Hippocampal formation (tissue), 2 donors: ENCODE results near the gene ATRN.

Experiments
- DNase-seq, 2 donors: peaks; one replicate each; lab custom pipeline; 2025; lab: John Stamatoyannopoulos, UW

ATRN gene

DNA sequence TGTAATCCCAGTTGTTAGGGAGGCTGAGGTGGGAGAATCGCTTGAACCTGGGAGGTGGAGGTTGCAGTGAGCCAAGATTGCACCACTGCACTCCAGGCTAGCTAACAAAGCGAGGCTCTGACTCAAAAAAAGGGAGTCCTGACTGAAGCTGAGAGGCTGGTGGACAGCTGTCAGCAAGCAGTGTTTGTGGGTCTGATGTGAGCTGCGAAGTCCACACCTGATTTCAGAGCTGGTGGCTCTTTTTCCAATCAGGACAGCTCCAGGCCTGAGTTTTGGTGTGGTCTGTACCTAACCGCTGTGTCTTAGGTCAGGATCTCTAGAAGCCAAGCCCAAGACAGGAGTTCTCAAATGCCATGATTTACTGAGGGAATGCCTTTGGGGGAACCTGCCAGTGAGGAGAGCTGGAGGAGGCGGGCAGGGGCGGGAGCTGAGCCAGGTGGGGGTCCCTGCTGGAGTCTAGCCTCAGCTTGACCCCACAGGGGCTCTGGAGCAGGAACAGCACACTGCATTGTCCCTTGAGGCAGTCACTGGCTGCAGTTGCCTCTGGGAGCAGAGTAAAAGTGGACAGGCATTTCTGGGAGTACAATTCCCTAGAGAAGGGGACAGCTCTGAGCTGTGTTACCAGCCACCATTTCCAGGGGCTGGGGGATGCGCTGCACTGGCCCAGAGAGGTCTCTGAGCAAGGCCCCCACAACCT lies 187.3 kb downstream of the ATRN start:
- no peak for DNase-seq

GRCh38 chr20:3658716-3659491 lies 188.1 kb downstream of the ATRN start:
- DNase-seq, result no peak

DNA sequence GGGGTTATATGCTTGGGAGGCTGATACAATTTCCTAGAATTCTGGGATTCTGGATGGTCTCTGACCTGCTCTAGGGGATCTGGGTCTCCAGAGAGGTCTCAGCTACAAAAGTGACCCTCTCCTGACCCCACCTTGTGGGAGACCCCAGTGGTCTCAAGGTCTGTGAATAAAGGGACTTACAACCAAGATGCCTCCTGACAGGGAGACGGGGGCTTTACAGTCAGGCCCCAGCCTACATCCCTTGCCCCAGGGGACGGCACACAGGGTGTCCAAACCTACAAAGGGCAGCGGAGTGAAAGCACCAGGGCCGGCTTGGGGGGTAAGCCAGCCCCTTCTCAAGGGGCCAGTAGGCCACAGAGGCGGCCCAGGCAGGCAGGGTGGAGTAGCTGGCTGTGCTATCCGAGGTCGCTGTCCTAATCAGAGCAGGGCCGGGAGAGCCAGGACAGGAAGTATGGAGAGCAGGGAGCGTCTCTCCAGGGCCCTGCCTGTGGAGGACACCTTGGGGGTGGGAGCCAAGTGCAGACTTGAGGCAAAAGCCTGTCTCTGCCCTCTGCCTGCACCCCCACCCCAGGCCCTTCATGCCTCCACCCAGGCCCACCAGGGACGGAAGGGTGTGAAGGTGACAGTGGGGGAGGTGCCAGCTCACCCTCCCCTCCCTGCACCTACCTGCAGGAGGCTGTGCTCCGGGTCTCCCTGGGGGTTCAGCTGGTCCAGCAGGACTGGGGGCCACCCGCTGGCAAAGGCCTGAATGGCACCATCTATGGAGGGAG lies 188.9 kb downstream of the ATRN start:
- DNase-seq, result no peak

- DNase-seq, result no peak
These were observed 189.6 kb downstream of the ATRN start for GRCh38 chr20:3660262-3661059.

DNA sequence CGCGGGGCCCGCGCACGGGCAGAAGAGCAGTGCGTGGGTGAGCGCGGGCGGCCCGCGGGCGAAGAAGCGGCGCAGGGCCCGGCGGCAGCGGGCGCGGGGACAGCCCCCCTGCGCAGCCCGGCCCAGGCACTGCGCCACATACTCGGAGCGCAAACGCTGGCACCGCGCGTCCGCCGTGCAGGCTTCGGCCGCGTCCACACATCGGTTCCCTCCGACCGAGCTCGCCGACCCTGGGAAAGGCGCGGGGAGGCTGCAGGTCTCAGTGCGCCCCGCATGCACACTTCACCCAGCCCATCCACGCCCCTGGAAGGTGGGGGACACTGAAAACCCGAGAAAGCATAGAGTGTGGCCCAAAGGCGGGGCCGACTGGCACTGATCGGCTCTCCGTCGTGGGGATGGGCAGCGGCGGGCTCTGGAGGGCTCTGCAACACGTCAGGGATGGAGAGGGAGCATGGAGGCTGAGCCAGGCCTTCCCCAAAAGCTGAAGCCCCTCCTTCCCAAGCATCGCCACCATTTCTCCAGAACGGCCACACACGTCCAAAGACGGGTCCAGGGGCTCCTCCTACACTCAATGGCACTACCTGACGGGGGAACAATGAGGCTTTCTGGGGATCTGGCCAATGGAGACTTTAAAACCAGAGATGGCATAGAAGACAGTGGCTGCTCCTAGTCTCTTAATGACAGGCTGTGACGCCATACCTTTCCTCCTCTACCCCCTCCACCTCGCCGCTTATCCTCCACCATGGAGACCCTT lies 190.4 kb downstream of the ATRN start:
- no peak for DNase-seq

DNA sequence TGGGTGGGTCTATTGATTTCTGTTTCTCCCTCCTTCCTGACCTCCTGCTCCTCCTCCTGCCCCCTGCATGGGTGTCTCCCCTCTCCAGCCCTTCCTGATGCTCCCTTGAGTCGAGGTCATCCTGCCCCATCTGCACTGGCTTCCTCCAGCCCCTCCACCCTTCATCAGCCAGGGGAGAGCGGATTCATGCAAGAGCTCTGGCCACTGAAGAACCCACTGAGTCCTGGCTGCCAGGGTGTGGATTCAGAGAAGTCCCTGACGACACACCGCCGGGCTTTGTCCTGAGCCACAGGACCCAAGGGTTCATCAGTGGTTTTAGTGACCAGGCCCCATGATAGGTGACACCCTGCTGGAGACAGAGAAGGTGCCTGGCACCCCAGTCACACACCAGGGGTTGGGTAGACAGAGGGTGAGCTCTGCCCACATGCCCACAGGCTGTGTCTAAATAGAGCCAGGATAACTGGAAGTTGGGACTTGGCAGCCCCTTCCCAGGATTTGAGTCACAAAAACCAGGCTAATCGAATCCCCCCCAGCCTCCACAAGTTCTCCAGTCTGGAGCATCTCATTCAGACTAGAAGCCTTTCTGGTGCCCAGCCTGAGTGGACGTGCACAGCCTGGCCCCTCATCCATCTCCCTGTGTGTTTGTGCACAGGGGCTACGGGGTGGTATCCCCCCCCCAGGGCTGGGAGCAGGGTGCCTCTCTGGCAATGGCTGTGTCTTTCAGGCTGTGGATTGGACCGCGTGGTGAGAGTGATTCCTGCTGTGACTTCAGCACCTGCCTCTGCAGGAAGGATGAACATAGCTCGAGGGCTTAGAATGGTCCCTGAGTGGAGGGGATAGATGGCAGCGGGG lies 191.2 kb downstream of the ATRN start:
- DNase-seq, result no peak

DNA sequence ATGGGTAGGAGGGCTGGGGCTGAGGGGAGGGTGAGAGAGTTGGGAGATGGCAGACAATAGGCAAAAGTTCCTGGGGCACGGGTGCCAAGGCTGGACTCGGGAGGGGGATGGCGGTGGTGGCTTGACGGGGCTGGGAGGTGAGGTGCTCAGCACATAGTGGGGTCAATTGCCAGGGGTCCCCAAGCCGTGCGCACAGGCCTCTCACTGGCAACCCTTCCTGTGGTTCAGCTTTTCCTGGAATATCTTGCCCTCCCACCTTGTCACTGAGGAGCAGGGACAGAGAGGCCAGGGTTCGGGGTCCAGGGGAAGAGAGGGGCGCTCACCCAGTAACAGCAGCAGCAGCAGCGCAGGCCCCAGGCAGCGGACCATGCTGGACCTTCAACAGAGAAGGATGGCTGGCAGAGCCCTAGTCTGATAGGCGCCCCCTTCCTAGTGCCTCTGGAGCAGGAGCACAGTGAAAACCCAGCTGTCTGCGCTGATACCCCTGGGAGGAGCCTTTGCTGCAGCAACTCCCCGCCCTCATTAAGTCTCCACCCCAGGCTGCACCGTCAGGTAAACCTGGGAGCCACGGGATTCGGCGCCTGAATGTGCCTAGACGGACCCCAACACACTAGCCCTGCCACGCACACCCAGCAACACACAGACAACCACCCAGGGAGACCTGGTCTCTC lies 192.3 kb downstream of the ATRN start, which contains the start of gene GFRA4:
Gene GFRA4, minus strand, starts transcription at position 369 of the 671 bp plus-strand sequence. Its CDS starts 0 bp downstream, at position 369.
- DNase-seq, result no peak

DNA sequence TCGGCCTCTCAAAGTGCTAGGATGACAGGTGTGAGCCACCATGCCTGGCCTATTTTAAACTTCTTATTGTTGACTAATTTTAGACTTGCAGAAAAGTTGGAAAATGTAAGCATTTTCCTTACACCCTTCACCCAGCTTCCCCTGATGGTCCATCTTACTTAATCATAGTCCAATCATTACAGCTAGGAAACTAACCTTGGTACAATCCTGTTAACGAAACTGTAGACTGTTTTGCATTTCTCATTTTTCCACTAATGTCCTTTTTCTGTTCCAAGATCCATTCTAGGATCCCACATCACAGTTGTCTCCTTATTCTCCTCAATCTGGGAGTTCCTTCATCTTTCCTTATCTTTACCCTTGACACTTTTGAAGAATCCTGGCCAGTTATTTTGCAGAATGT lies 193.0 kb downstream of the ATRN start:
- DNase-seq, result no peak

GRCh38 chr20:3667434-3668037 lies 196.7 kb downstream of the ATRN start:
- DNase-seq, result no peak

DNA sequence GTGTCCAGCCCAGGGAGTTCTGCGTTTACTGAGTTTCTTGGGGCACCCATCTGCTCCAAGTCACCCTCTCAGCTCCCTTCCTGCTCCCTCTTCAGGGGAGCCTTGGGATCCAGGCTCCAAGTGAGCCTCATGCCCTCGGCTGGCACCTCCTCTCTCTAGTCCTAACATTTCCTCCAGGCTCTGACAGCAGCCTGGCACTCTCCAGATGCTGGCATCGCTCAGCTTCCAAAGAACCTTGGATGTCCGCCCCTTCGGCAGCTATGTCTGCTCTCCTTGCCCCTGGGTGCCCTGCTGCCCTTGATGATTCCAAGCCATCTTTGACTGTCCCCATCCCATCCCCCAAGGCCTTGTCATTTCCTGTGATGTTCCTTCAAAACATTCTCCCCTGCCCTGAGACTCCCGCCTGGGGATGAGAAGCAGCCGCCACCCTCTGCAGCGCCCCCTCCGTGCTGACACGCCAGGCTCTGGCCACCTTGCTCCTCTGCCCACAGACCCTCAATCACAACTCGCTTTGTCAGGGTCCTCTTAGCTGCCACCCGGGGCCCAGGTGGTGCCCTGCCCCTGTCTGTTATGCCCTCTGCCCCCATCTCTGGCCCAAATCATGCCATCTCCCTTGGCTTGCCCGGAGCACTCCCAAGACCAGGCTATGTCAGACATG lies 199.0 kb downstream of the ATRN start:
- DNase-seq, result no peak

GRCh38 chr20:3670511-3670910 lies 199.7 kb downstream of the ATRN start:
- no peak for DNase-seq

DNA sequence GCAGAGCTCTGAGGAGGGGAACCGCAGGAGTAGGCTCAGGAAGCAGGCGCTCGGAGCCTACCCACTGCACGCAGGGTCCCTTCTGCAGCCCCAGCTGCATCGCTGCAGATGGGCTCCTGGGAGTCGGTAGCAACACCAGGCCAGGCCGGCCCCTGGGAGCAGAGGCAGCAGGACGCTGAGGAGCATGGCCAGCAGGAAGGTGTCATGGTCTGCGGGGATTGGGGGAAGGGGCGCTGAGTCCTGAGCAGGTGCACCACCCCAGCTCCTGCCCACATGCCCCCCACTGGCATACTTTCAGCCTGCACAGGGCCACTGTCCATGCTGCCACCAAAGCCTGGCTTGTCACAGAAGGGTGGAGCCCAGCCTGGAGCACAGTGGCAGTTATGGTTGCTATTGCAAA lies 200.1 kb downstream of the ATRN start:
- no peak for DNase-seq

- no peak for DNase-seq
These were observed 201.2 kb downstream of the ATRN start for GRCh38 chr20:3671986-3672546.

DNA sequence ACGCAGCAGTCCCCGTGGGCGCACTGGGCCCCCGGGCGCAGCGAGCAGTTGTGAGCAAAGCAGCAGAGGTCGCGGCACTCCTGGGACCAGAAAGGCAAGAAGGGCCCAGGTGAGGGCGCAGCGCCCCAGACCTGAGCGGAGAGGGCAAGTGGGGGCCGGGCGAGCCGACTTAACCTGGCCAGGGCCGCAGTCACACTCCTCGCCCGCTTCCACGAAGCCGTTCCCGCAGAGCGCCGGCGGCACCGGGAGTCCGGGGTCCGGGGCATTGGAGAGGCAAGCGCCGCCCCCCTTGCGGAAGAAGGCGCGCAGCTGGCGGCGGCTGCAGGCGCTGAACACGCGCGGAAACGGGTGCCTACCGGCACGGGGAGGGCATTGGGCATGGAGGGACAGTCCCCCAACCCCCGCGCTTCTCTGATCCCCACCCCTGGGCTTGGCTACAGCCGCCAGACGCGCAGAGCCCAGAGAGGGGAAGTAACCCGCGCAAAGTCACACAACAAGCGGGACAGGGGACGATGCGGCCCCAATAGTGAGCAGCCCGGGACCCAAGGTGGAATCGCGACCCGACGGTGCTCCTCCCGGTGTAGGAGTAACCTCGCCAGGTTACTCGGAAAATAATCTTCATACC lies 201.8 kb downstream of the ATRN start:
- DNase-seq, result no peak

DNA sequence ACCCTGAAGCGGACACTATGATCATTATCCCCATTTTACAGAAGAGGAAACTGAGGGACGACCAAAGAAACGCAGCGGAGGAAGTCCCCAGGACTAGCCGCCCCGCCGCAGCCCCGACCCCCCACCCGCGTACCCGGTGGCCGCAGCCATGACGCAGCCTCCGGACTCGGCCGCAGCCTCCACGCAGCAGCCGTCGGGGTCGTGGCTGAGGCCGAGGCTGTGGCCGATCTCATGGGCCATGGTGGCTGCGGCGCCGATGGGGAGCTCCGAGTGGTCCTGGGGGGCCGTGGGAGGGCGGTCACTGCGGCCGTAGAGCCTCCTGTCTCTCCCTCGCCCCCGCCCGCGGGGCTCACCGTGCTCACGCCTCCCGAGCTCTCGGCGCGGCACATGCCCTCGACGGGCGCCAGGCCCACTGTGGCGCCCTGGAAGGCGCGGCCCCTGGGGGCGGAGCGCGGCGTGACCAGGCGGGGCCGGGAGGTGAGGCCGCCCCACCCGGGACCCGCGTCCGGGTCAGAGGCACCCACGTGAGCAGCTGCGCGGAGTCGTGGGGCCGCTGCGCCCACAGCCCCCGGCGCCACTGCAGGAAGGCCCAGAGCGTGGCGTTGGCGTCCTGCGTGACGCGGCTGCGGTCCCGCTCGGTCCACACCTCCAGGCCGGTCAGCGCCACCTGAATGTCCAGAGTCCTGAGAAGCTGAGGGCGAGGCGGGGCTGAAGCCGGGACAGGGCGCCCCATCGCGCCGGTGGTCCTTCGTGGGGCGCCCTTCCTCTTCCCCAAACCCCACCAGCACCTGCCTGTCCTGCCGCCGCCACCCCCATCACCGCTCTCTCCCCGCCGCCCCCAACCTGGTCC lies 202.6 kb downstream of the ATRN start:
- no peak for DNase-seq

GRCh38 chr20:3674447-3674846 lies 203.6 kb downstream of the ATRN start:
- no peak for DNase-seq
